Hematopoietic multipotent progenitor cell treated with erythropoietin and hydrocortisone succinate and interleukin-3 and kit ligand, for 4 days (in vitro differentiated cells): ENCODE measurements around the gene UNG.
"Not testable (repeated sequence)": the region's sequence is repeated elsewhere in the genome, so short reads cannot be mapped to it uniquely, and the experiment has no call there.

Source experiments
- DNase-seq: peaks from one replicate; pipeline ENCODE4 v3.0.0-alpha.2; 2015

The UNG gene

GRCh38 chr12:109124878-109125648 lies 27.7 kb downstream of the UNG start:
- no peak for DNase-seq

DNA sequence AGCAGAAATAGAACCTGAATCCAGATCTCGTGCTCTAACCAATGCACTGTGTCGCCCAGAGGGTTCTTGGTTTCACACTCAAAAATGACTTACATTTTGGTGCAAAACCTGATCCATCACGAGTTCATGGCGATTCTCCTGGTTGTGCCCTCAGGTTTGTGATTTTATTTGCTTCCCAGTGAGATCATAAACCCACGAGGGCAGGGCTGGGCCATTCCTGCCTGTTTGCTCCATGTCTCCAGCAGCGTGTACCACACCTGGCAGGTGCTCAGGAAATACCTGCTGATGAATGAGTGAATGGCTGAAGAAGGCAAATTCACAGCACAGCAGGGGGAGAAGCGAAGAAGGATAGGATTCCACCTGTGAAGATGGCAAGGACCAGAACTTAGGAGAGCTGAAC lies 28.4 kb downstream of the UNG start:
- no peak for DNase-seq

GRCh38 chr12:109126784-109127183 lies 29.4 kb downstream of the UNG start:
- DNase-seq = no peak

- no peak for DNase-seq
Observed at GRCh38 chr12:109127533-109128242, 30.3 kb downstream of the UNG start.

- DNase-seq = no peak
Observed at GRCh38 chr12:109130297-109131153, 33.1 kb downstream of the UNG start.

GRCh38 chr12:109131154-109132050 lies 34.0 kb downstream of the UNG start:
- DNase-seq = no peak

DNA sequence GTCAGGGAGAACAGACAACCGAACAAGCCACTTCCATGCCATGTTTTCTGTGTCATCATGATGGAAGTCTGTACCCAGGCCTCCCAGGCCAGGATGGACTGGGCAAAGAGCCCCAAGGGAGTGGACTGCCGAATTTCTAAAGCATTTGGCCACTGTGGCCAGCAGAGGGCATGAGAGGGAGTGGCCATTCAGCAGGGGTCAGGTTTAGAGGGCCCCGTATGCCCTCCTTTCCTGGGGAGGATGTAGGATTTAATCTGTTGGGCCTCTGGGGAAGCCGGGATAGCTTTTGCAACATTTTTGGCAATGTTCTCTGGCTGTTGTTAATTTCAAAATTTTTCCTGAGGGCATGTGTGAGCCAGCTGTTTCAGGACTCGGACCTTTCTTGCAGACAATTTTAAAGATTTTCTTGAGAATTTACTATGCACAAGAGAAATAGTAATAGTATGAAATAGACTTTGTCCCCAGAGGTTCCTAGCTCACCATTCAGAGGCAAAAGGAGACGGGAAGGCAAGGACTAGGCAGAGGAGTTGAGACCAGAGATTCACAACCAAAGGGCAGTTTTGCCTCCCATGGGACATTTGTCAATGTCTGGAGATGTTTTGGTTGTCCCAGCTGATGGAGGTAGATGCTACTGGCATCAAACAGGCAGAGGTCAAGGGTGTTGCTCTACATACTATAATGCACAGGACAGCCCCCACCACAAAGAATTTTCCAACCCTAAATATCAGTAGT lies 37.0 kb downstream of the UNG start:
- peak; percentile 35 for DNase-seq

GRCh38 chr12:109137055-109137454 lies 39.7 kb downstream of the UNG start:
- DNase-seq = no peak

DNA sequence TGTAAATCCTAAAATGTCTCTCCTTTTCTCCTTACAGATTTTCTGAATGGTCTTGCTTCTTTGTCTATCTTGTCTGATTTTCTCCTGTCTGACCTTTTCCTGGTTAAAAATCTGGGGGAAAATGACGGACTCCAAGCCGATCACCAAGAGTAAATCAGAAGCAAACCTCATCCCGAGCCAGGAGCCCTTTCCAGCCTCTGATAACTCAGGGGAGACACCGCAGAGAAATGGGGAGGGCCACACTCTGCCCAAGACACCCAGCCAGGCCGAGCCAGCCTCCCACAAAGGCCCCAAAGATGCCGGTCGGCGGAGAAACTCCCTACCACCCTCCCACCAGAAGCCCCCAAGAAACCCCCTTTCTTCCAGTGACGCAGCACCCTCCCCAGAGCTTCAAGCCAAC lies 42.0 kb downstream of the UNG start:
- DNase-seq = no peak

DNA sequence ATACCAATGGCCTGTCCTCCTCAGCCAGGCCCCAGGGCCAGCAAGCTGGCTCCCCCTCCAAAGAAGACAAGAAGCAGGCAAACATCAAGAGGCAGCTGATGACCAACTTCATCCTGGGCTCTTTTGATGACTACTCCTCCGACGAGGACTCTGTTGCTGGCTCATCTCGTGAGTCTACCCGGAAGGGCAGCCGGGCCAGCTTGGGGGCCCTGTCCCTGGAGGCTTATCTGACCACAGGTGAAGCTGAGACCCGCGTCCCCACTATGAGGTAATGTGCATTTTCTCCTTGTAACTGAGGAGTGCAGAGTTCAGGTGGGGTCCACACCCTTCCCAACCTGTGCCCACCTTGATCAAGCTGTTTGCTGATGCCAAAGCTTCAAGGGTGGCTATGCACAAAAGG lies 42.4 kb downstream of the UNG start:
- no peak for DNase-seq

DNA sequence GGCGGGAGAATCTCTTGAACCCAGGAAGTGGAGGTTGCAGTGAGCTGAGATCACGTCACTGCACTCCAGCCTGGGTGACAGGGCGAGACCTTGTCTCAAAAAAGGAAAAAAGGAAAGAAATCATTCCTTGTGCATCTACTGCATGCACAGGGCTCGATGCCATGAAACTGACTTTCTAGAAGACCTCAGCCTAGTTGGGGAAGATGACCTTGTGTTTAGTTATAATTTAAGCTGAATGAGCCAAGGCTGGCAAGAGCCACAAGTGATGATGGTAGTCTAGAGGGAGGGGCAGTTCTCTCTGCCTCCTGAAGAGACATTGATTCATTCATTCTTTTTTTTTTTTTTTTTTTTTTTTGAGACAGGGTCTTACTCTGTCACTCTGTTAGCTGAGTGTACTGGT lies 43.2 kb downstream of the UNG start:
- DNase-seq = no peak

DNA sequence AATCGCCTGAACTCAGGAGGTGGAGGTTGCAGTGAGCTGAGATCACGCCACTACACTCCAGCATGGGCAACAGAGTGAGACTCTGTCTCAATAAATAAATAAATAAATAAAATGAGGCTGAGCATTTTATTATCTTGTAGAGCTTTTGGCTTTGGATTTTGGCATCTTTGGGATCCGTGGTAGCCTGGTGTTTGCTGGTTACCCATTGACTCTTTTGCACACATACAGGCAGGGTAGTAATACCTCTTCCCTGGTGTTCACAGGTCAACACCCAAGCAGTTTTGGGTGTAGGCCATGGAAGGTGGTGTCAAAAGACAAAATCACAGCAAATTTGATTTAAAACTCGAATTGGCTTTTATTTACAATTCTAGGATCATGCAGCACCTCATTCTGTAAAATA lies 46.8 kb downstream of the UNG start:
- DNase-seq = no peak

DNA sequence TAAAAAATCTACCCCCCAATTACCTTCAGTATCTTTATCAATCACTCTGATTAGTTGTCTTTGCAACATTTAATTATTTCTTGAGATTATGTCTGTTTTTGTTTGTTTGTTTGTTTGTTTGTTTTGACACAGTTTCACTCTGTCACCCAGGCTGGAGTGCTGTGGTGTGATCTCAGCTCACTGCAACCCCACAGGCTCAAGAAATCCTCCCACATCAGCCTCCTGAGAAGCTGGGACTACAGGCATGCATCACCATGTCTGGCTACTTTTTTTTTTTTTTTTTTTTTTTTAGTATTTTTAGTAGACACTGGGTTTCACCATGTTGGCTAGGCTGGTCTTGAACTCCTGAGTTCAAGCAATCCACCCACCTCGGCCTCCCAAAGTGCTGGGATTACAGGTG lies 49.7 kb downstream of the UNG start:
- DNase-seq = not testable (repeated sequence)

DNA sequence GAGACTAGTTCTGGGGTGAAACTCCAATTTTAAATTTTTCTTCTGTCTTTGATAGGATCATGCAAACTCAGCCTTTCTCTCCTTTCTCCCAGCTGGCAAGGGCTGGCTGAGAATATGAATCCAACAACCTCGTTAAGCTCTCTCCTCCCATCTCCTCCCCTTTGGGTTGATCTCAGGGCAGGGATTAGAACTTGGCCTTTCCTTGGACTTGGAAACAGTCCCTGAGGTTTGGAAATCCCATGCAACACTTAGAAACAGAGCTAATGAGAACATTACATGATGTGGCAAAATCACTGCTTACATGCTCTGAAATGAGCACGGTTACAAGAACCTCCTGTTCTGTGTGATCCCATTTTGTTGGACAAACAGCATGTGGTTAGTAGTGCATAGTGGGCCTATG lies 50.6 kb downstream of the UNG start:
- no peak for DNase-seq

- DNase-seq = no peak
Observed at GRCh38 chr12:109150124-109150640, 52.8 kb downstream of the UNG start.

DNA sequence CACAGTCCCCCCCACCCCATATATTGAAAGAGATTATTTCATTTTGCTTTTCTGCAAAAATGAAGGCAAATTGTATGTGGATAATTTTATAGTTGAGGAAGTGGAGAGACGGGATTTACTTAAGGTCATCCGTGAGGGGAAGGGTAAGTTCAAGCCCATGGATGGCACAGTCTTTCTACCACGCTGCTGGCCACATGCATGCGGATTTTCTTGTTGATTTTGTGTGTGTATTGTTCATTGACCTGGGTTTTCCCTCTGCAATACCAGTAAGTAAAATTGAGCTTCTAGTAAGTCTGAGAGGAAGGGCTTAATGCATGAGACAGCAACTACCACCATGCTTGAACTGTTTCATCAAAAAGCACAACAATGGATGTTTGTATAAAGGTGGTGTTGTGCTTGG lies 54.1 kb downstream of the UNG start:
- no peak for DNase-seq

DNA sequence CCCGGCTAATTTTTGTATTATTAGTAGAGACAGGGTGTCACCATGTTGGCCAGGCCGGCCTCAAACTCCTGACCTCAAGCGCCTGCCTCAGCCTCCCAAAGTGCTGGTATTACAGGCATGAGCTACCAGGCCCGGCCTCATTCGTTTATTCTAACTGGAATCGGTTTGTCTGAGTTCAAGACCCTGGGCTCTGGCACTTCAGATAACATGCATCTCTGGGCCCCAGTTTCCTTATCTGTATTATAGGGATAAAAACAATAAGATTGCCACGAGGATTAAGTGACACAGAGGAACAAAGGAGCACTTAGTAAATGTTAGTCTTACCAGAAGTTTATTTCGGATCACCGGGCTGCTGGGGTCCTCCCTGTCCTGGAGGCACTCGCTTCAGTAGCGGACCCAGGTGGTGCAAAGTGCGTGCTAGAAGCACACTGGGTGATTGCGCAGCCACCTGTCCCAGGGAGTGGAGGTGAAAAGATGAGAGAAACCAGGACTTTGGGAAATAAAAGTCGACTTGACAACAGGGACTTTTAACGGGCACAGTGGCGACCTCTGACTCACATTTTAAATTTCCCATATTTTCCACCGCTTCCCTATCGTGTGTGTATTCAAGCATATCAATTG lies 56.5 kb downstream of the UNG start:
- peak; percentile 60 for DNase-seq

- peak; percentile 90 for DNase-seq
Observed at GRCh38 chr12:109154451-109155438, 57.3 kb downstream of the UNG start.

- DNase-seq = no peak
Observed at GRCh38 chr12:109156036-109156435, 58.6 kb downstream of the UNG start.

DNA sequence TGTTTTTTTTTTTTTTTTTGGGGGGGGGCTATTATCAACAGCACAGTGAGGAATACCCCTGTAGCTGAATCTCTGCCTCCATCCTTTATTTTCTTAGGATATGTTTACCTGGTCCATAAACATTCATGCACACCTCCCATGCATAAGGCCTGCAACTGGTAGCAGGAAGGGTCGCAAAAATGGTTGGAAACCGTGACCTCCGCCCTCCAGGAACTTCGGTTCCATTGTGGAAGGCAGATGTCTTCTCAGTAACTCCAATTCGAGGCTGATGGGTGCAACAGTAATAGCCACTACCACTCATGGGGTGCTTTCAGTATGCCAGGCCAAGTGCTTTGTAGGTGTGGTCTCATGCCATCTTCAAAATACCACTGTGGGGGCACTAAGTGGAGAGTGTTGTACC lies 59.2 kb downstream of the UNG start:
- DNase-seq = no peak
